D721Med (cell line): ENCODE measurements around the gene SH2D1A.

ENCODE experiments used
- DNase-seq: peaks from one replicate; pipeline ENCODE4 v3.0.0; 2011; ENCODE audit warnings: low spot score; ENCODE audit not compliant: insufficient read length
- FAIRE-seq: peaks from 2 replicates; lab custom pipeline; 2011; peaks lifted over from hg19 to GRCh38; lab: Jason Lieb, UNC
- TF ChIP-seq, protein P1 (sequence below): IDR thresholded peaks from 2 replicates; pipeline ENCODE4 v1.5.1; 2012; ENCODE audit warnings: mild to moderate bottlenecking, control low read depth; ENCODE audit not compliant: insufficient read depth; ENCODE audit errors: missing control alignments

Gene SH2D1A

DNA sequence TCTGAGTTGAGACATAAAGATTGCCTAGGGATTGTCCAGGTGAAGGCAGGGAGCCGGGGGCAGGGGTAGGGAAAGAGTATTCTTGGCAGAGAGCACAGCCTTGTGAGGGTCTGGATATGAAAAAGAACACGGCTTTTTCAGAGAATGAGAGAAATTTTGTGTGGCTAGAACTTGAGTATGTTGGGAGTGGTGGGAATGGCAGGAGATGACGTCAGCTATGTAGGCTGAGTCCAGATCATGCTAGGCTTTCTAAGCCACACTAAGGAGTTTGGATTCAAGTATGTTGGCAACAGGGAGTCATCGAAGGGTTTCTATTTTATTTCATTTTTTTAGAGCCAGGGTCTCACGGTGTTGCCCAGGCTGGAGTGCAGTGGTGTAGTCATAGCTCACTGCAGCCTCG is 40.0 kb downstream of the SH2D1A start:
- FAIRE-seq = no peak
- TF ChIP-seq, protein P1, sequence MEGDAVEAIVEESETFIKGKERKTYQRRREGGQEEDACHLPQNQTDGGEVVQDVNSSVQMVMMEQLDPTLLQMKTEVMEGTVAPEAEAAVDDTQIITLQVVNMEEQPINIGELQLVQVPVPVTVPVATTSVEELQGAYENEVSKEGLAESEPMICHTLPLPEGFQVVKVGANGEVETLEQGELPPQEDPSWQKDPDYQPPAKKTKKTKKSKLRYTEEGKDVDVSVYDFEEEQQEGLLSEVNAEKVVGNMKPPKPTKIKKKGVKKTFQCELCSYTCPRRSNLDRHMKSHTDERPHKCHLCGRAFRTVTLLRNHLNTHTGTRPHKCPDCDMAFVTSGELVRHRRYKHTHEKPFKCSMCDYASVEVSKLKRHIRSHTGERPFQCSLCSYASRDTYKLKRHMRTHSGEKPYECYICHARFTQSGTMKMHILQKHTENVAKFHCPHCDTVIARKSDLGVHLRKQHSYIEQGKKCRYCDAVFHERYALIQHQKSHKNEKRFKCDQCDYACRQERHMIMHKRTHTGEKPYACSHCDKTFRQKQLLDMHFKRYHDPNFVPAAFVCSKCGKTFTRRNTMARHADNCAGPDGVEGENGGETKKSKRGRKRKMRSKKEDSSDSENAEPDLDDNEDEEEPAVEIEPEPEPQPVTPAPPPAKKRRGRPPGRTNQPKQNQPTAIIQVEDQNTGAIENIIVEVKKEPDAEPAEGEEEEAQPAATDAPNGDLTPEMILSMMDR = no peak
- no peak for DNase-seq

DNA sequence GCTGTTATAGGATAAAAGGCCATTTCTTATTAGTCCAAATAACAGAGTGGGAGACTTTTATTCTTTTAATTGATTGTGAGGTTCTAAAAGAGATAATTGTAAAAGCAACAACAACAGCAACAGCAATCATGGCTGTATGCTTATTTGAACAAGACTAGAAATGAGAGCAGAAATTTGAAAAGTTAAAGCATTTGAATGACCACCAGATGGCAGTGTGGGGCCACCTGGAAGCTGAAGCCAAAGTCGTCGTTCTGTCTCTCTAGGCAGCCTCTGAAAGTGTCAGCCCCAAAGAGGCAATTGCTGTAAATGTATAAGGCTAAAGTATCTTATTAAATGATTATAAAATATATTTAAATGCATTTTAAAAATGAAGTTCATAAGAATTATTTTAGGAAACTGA is 42.2 kb downstream of the SH2D1A start:
- FAIRE-seq (no peak), DNase-seq (no peak)
- TF ChIP-seq, protein P1 = peak; percentile 49

DNA sequence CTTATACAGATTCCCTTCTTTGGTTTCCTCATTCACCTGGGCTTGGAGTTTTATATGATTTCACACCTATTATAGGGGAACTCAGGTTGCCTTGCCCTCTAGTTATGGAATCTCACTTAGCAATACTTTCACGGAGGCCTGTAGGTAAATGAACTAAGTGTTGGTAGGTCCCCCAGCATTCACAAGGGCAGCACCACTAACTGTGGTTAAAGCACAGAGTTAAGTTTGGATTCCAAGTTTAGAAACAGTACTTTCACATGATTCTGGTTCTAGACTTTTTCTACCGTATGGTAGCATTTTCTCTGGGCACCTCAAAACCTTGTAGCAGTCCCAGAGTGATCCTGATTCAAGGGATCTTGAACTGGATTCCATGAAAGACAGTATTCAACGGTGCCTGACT is 46.4 kb downstream of the SH2D1A start:
- FAIRE-seq (no peak), DNase-seq (no peak)
- TF ChIP-seq, protein P1 = no peak

- TF ChIP-seq, protein P1 = no peak
- DNase-seq = no peak
- no peak for FAIRE-seq
Measured at GRCh38 chrX:124393238-124393637, 46.9 kb downstream of the SH2D1A start.

DNA sequence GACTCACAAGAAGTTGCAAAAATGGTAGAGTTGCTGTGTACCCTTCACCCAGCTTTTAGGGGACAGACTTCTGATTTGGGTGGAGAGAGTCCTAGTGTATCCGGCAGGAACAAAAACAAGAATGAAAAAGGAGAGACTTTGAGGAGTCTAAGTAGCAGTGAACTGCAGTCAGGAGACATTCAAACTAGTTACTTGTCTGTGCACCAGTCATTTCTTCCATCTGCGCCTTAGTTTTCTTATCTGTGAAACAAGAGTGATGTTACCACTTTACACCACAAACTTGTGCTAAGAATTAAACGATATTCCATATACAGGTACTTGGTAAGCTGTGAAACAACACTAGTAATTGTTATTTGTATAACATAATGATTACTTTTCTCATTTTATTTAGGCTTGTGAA is 47.3 kb downstream of the SH2D1A start:
- TF ChIP-seq, protein P1 = no peak
- no peak for FAIRE-seq

GRCh38 chrX:124395145-124395880 is 49.0 kb downstream of the SH2D1A start:
- FAIRE-seq (no peak), DNase-seq (no peak)
- TF ChIP-seq, protein P1 = no peak

More for the DNA sequence above, 47.3 kb downstream of the SH2D1A start:
- DNase-seq = no peak

- DNase-seq (no peak), FAIRE-seq (no peak)
- TF ChIP-seq, protein P1 = no peak
Measured at GRCh38 chrX:124401696-124402095, 55.3 kb downstream of the SH2D1A start.
